ENCODE results near the gene PPIF.

Gene PPIF

DNA sequence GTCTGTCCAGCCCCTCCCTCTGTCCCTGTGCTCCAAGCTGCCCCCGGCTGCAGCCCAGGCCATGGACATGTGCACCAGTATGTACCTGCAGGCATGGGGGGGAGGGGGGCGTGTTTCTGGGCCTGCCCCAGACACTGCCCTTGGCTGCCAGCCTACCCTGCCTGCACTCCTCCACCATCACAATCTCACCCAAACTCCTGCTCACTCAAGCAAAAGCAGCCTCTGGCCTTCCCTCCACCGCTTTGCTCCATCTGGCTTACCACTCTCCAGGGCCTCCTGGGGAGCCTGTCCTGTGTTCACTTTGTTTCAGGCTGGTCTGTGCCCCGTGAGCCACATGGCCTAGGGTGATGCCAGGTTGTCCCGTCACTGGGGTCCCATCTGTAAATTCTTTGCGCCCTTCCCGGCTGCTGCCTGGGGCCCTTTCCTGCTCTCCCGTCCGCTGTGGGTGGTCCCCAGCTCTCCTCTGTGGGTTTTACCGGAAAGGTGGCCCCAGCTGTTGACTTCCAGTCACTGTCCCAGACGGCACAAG lies 33.3 kb upstream of the PPIF start:
- no peak for DNase-seq

- no peak for DNase-seq
These were observed 32.3 kb upstream of the PPIF start for GRCh38 chr10:79314761-79315601.

DNA sequence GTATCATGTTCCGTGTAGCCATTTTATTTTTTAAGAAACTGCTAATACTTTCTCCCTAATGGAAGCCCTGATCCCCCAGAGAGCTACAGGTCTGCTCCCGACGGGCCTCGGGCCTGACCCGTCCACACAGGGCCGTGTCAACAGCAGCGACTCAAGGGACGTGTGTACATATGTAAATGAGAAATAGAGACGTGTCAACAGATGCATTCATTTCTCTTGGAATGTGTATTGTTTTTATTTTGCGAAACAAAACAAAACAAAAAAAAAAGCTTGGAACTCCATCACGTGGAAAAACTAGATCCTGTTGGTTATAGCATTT lies 31.7 kb upstream of the PPIF start:
- DNase-seq = no peak

DNA sequence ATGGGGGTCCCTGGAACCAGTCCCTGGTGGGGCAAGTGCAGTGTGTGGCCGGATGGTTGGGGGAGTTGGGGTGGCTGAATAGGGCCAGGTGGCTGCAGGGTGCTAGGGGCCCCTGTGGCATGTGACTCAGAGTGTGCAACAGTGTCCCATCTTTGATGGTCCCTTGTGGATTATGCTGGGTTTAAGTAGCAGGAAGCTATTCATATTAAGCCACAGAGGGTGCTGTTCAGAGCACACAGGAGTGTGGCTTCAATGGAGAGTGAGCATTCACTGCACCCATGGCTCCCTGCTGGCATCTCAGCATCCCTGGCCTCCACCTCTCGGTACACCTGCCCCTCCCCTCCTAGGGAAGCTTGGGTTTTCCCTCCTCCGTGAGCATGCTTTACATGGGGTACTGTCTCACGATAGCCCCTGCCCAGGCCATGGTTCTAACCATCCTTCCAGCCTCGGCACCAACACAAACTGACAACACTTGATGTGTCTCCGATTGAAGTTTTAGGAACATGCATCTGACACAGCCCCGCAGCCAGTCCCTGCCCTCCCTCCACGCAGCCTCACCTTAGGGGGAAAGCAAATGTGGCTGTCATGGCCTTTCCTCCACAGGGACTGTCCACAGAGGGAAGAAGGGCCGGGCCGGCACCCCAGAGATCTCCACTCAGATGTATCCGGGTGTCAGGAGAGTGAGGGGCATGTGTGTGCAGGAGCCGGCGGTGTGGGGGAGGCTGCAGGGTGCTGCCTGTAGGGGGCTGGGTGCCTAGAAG lies 30.4 kb upstream of the PPIF start:
- DNase-seq = no peak

DNA sequence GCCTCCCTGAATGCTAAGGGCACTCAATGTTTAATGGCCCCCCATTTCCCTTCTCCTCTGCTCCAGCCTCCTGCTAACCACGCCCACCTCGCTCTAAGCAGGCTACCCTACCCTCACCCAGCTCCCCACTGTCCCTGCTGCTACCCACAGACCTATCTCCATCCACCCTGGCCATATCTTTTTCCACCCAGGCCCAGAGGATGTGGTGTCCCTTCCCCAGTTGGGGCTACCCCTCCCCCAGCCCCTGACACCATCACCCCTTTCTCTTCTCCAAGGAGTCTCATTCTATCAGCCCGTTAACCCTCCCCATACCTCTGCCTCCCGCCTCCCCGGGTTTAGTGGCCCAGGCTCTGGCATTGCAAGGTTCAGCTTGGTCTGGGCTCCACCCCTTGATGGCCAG lies 28.9 kb upstream of the PPIF start:
- no peak for DNase-seq

- no peak for DNase-seq
These were observed 28.0 kb upstream of the PPIF start for GRCh38 chr10:79319115-79319771.

DNA sequence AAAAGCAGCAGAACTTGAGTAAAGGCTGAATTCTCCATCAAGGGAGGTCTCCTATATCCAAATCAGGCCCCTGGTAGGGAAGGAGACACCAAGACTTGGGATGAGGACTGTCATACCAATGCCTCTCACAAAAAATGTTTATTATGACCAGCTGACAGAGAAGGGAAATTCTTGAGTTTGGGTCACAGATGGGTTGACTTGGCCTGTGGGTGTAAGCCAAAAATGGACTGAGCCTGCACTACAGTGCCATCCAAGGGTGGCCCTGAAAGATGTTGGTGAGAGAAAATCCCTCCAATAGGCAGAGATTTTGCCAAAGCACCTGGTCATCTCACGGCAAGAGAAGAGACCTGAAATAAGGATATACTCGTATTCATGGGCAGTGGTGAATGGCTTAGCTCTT lies 27.0 kb upstream of the PPIF start:
- no peak for DNase-seq

- DNase-seq = no peak
These were observed 26.3 kb upstream of the PPIF start for GRCh38 chr10:79320820-79321493.

DNA sequence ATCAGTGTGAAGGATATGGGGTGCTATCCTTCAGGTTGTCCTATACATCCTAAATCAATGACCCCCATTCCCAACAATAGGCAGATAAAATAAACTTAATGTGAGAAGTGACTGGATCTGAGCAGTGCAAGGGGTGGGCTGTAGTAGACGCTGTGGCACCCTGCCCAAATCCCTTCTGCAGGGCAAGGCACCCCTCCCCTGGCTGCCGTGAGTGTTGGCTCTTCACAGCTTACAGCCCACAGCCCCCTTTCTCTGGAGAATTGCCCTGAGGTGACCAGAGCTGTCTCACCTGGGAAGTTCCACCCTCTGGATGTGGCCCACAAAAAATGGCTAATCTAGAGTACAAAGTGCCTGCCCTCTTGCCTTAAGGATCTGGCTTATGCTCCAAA lies 25.8 kb upstream of the PPIF start:
- DNase-seq = no peak

DNA sequence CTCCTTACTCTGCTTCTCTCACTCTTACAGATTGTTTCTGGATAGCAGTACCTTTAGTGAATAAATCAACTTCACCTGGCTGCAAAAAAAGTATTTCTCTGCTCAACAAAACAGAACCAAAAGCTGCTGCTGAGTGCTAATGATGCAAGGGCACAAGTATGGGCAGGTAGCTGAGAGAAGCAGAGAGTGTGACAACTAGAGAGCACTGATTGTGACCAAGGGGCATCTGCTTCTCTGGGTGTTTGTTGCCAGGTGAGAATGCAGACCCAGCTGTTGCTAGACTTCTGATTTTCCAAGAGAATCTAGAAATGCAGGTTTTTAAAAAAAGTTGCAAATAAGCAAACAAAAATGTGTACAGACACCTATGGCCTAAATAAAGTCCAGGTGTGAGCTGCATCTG lies 25.3 kb upstream of the PPIF start:
- no peak for DNase-seq

- no peak for DNase-seq
These were observed 24.4 kb upstream of the PPIF start for GRCh38 chr10:79322616-79323543.

- no peak for DNase-seq
These were observed 23.7 kb upstream of the PPIF start for GRCh38 chr10:79323602-79324001.

DNA sequence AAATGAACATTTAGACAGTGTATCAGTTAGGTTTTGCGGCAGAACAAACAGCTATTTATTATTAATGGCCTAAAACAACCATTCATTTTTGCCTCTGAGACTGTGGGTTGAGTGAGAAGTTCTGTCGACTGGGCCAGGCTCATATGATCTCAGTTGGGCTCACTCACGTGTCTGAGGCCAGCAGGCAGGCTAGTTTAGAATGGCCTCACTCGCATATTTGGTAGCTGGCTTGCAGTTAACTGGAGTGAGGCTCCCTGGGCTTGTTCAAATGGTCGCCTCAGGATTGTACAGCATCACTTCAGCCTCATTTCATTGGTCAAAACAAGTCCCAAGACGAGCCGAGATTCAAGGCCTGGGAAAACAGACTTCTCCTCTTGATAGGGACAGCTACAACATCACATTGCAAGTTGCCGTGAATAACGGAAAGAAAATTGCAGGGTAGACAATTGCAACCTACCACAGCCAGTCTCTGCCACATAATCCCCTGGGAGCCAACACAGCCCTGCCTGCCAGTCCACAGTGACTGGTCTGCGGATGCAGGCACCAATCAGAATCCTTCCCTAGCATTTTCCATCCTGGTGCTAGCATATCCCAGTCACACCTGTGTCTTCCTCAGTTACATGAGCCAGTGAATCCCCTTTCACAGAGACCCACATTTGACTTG lies 23.1 kb upstream of the PPIF start:
- DNase-seq = no peak

GRCh38 chr10:79326361-79327089 lies 20.7 kb upstream of the PPIF start:
- DNase-seq = no peak

- DNase-seq = no peak
These were observed 20.2 kb upstream of the PPIF start for GRCh38 chr10:79327090-79327457.

DNA sequence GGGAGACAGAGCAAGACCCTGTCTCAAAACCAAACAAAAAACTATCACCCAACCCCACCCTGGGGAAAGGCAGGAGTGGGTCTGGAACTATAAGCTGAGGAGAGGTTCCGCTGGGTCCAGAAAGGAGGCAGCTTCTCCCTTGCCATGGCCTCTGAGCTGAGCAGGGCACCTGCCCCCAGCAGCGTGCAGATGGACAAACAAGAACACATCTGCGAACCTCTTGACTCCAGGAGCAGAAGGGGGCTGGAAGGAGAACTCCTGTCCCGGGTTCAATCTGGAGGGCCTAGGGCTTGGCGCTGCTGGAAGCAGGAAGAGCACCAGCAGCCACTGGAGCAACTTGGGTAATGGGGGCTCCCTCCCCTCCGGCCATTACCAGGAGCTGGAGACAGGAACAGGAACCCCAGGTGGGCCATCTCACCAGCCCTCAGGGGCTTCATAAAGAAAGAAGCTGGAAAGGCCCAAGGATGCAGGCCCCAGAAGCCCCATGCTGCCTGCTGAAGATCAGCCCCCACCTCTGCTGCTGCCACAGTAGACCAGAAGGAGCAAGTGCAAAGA lies 19.0 kb upstream of the PPIF start:
- DNase-seq = no peak

DNA sequence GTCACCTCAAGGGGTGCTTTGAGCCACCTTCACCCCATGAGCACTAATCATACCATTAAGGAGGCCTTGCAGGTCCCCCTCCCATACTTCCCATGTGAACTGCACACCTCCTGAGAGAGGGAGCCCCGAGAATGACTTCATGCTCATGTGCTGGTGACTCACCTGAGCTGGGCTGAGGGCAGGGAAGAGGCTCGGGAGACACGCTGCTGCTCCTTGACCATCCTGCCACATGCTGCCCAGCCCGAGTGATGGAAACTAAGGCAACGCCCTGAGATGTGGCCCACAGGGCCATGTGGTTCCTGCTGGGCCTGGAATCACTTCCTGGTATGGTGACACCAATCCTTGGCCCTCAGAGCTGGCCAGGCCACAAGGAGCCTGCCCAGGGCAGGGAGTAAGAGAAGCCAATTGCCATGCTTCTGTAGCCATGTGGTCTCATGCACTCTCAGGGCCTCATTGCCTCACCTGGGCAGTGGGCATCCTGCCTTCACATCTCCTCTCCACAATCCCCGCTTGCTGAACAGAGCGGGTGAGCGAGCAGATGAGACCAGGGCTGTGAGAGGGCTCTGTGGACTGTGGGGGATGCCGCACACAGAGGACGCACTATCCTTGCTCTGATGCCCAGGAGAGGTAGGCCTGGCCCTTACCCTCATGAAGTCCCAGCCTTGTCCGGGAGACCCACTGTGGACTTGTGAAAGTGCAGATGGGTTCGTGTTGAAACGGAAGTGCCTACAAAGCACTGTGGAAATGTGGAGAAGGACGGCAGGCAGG lies 18.3 kb upstream of the PPIF start:
- DNase-seq = no peak

DNA sequence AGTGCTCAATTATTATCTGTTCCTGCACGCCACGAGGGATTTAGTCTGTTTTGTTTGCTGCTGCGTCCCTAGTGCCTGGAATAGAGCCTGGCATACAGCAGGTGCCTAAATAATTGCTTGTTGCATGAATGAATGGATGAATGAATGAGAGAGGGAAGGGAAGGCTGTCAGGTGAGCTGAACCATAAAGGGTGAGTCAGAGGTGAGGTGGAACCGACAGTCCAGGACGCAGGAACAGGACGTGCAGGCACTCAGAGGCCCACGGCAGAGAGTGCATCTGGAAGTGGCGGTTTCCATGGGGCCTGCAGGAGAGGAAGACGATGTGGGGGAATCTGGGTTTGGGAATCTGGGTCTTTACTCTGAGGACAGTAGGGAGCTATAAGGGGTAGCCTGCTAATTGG lies 17.7 kb upstream of the PPIF start:
- no peak for DNase-seq

DNA sequence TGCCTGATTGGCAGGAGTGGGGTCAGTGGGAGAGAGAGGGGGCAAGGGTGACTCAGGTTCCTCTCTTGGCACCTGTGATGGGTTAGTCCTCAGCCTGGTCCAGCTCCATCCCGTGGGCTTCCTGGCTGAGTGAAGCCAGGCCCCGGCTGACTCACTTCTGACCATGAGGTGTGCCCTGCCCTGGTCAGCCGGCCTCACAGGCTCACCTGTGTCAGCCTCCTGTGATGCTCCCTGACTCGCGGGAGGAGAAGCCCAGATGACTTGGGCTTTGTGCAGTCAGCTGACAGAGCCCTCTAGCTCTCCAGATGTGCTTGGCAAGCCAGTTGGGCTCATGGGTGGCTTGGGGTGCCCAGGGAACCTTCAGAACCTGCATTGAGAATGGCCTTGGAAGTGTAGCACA lies 16.0 kb upstream of the PPIF start:
- DNase-seq = no peak

- DNase-seq = no peak
These were observed 15.6 kb upstream of the PPIF start for GRCh38 chr10:79331709-79332108.
